Liver (tissue), 9 donors: Measurements from ENCODE around the gene SNCA. TPM values are rescaled to one million over a fixed set of nuclear protein-coding genes. Genes with fewer than 3 reads are reported as not detected.

Experiments
- DNase-seq: peaks from one replicate; pipeline ENCODE4 v3.0.0-alpha.2; 2017; ENCODE audit warnings: low spot score
- H3K27ac ChIP-seq, 2 donors: one replicate each; pipeline ENCODE4 v1.7.0; 2013; ENCODE audit warnings: inconsistent platforms in 2 of 2, low read length in 2 of 2, control low read depth in 1 of 2, low read depth in 1 of 2, mild to moderate bottlenecking in 1 of 2
- H3K27me3 ChIP-seq, 4 donors: one replicate each; pipeline versions ENCODE4 v1.6.1 to v1.7.0; 2013; ENCODE audit warnings: low read length in 3 of 4, inconsistent platforms in 1 of 4, mild to moderate bottlenecking in 1 of 4, moderate library complexity in 1 of 4; ENCODE audit not compliant: control insufficient read depth in 4 of 4, insufficient read depth in 4 of 4
- H3K36me3 ChIP-seq, 4 donors: one replicate each; pipeline versions ENCODE4 v1.6.1 to v1.7.0; 2013; ENCODE audit warnings: low read length in 3 of 4, mild to moderate bottlenecking in 3 of 4, low read depth in 1 of 4, moderate library complexity in 1 of 4; ENCODE audit not compliant: control insufficient read depth in 4 of 4, insufficient read depth in 3 of 4
- H3K4me1 ChIP-seq, 4 donors: one replicate each; pipeline versions ENCODE4 v1.6.1 to v1.7.0; 2013; ENCODE audit warnings: low read length in 3 of 4, mild to moderate bottlenecking in 3 of 4, moderate library complexity in 1 of 4; ENCODE audit not compliant: control insufficient read depth in 4 of 4, insufficient read depth in 4 of 4
- H3K4me3 ChIP-seq, 3 donors: one replicate each; pipeline versions ENCODE4 v1.6.1 to v1.7.0; 2013; ENCODE audit warnings: low read length in 3 of 3, control low read depth in 1 of 3, low read depth in 1 of 3, mild to moderate bottlenecking in 1 of 3
- H3K9ac ChIP-seq, 2 donors: one replicate each; pipeline ENCODE4 v1.7.0; 2013; ENCODE audit warnings: low read length in 2 of 2, mild to moderate bottlenecking in 2 of 2, moderate library complexity in 2 of 2, control low read depth in 1 of 2, low read depth in 1 of 2
- H3K9me3 ChIP-seq, 4 donors: one replicate each; pipeline versions ENCODE4 v1.6.1 to v1.7.0; 2013; ENCODE audit warnings: low read length in 3 of 4; ENCODE audit not compliant: control insufficient read depth in 4 of 4
- EGR1 ChIP-seq, 2 donors: IDR thresholded peaks; 2 replicates each; pipeline ENCODE4 v1.6.1; 2016 to 2018; ENCODE audit warnings: antibody characterized with exemption in 2 of 2, low read depth in 2 of 2
- FOXA1 ChIP-seq: IDR thresholded peaks from 2 replicates; pipeline ENCODE4 v1.6.1; 2016; ENCODE audit warnings: antibody characterized with exemption
- FOXA2 ChIP-seq: IDR thresholded peaks from 2 replicates; pipeline ENCODE4 v1.6.1; 2016; ENCODE audit warnings: antibody characterized with exemption
- GABPA ChIP-seq, 2 donors: IDR thresholded peaks in 1 of 2; conservative IDR thresholded peaks in 1 of 2; 2 replicates each; pipeline ENCODE4 v1.6.1; 2016; ENCODE audit warnings: antibody characterized with exemption in 2 of 2, mild to moderate bottlenecking in 1 of 2, moderate library complexity in 1 of 2
- HNF4A ChIP-seq, 2 donors: conservative IDR thresholded peaks; 2 replicates each; pipeline ENCODE4 v1.6.1; 2016; ENCODE audit warnings: antibody characterized with exemption in 2 of 2, mild to moderate bottlenecking in 2 of 2
- HNF4G ChIP-seq: IDR thresholded peaks from 2 replicates; pipeline ENCODE4 v1.6.1; 2016; ENCODE audit warnings: antibody characterized with exemption
- JUND ChIP-seq, 2 donors: IDR thresholded peaks; 2 replicates each; pipeline ENCODE4 v1.6.1; 2016; ENCODE audit warnings: antibody characterized with exemption in 2 of 2
- NR2F2 ChIP-seq: IDR thresholded peaks from 2 replicates; pipeline ENCODE4 v1.6.1; 2016; ENCODE audit warnings: antibody characterized with exemption
- RAD21 ChIP-seq, 2 donors: IDR thresholded peaks; 2 replicates each; pipeline ENCODE4 v1.6.1; 2016; ENCODE audit warnings: antibody characterized with exemption in 2 of 2, mild to moderate bottlenecking in 2 of 2
- RXRA ChIP-seq, 2 donors: IDR thresholded peaks; 2 replicates each; pipeline ENCODE4 v1.6.1; 2017 to 2018; ENCODE audit warnings: antibody characterized with exemption in 2 of 2, mild to moderate bottlenecking in 1 of 2
- SP1 ChIP-seq: IDR thresholded peaks from 2 replicates; pipeline ENCODE4 v1.6.1; 2018; ENCODE audit warnings: antibody characterized with exemption, mild to moderate bottlenecking
- TAF1 ChIP-seq: conservative IDR thresholded peaks from 2 replicates; pipeline ENCODE4 v1.6.1; 2016; ENCODE audit warnings: antibody characterized with exemption, mild to moderate bottlenecking
- WGBS: extraction: QIAGEN DNeasy Blood & Tissue Kit; methylation state at CpG from one replicate; pipeline ENCODE4 v1.1.7; 2013; 5-methylcytosine and 5-hydroxymethylcytosine counted together
- polyA plus RNA-seq, 2 donors: library from polyadenylated mRNA; stranded (reverse) in 1 of 2; unstranded in 1 of 2; fragments of 200-250 nt in 1 of 2; fragments of >200 nt in 1 of 2; fragmentation: Nextera tagmentation in 1 of 2; extraction: Ambion mirVana in 1 of 2; gene quantifications; one replicate each; pipeline versions ENCODE4 v1.2.1 to v1.2.3, GENCODE V29; 2013 to 2015
- total RNA-seq, 2 donors: library from RNA; depleted of rRNA; stranded (reverse); fragments of >200 nt; gene quantifications; one replicate each; pipeline ENCODE4 v1.2.3, GENCODE V29; 2014
- TF ChIP-seq, protein P1 (sequence below): IDR thresholded peaks from 2 replicates; pipeline ENCODE4 v1.6.1; 2016; ENCODE audit warnings: antibody characterized with exemption
- TF ChIP-seq, protein P2 (sequence below): IDR thresholded peaks from 2 replicates; pipeline ENCODE4 v1.6.1; 2016; ENCODE audit warnings: antibody characterized with exemption
- TF ChIP-seq, protein P3 (sequence below): IDR thresholded peaks from 2 replicates; pipeline ENCODE4 v1.6.1; 2016; ENCODE audit warnings: antibody characterized with exemption
- TF ChIP-seq, protein P4 (sequence below): IDR thresholded peaks from 2 replicates; pipeline ENCODE4 v1.6.1; 2016; ENCODE audit warnings: antibody characterized with exemption, mild to moderate bottlenecking
- TF ChIP-seq, protein P5 (sequence below): fragments of 150-350 bp; IDR thresholded peaks from 2 replicates; pipeline ENCODE4 v1.5.1; 2017; ENCODE audit warnings: improper control_type of control experiment, low read depth, low read length; ENCODE audit not compliant: missing input control
- donor health status: healthy.
- donor health status: healthy.
- donor health status: healthy.
- donor health status: healthy.
- donor health status: healthy.

The SNCA gene
- total and polyA plus RNA-seq, 4 donors: 0.44 to 292 (median 0.70) TPM

DNA sequence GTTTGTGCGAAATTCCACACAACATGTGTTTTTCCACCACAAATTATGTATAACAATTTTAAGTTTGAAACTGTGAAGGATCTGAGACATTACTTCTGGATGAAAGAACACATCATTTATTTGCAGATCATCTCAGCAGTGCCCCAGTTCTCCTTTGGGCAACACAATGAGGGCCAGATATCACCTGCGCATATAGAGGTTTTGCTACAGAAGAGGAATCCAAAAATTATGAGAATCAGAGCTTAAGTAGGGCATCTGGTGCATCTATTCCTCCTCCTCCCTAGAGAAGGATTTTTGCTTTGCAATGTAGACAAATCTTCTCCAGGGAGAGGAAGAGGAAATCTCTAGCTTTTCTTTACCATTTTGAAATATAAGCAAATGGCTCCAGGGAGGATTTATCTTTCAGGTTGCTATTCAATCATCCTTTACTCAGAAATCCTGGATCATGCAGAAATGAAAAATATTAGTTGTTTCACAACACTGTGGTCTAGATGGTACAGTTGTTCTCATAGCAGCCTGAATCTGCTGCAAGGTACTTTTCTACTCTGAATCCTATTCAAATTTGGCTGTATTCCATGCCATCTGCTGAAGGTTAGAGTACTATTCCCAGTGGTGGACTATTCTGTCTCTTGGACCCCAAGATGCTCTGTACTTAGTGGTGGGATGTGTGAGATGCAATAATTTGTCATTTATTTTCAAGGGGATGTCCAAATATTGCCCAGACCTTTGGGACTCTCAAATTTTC, 132.1 kb downstream of the SNCA start:
- H3K9ac ChIP-seq: no peak overlapping the region
- H3K9me3 ChIP-seq: peaks cover 0 to 3% (median 0%) of the 10 kb centered on the region in 4 donors
- H3K36me3 ChIP-seq: no peaks in the 10 kb centered on the region
- no peak overlapping the region for H3K27ac ChIP-seq
- 80% methylated on average over 2 of the region's 2 CpGs for WGBS
- H3K4me3 ChIP-seq: no peak overlapping the region
- no peak for DNase-seq
- no peaks in the 10 kb centered on the region for H3K4me1 ChIP-seq
- peaks cover 0 to 2% (median 0%) of the 10 kb centered on the region in 4 donors for H3K27me3 ChIP-seq
- TF ChIP-seq, protein P1, sequence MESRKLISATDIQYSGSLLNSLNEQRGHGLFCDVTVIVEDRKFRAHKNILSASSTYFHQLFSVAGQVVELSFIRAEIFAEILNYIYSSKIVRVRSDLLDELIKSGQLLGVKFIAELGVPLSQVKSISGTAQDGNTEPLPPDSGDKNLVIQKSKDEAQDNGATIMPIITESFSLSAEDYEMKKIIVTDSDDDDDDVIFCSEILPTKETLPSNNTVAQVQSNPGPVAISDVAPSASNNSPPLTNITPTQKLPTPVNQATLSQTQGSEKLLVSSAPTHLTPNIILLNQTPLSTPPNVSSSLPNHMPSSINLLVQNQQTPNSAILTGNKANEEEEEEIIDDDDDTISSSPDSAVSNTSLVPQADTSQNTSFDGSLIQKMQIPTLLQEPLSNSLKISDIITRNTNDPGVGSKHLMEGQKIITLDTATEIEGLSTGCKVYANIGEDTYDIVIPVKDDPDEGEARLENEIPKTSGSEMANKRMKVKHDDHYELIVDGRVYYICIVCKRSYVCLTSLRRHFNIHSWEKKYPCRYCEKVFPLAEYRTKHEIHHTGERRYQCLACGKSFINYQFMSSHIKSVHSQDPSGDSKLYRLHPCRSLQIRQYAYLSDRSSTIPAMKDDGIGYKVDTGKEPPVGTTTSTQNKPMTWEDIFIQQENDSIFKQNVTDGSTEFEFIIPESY: no peak
- no peak for TF ChIP-seq RAD21 (IDR thresholded peaks at IDR 0.05)
- TF ChIP-seq FOXA2: no peak
- TF ChIP-seq JUND (IDR thresholded peaks at IDR 0.05): no peak
- TF ChIP-seq GABPA (IDR thresholded peaks at IDR 0.05 in 1 of 2, conservative IDR thresholded peaks at IDR 0.05 in 1 of 2): no peak
- no peak for TF ChIP-seq EGR1 (IDR thresholded peaks at IDR 0.05; ENCODE audit: low read depth in 2 of 2)
- TF ChIP-seq, protein P2, sequence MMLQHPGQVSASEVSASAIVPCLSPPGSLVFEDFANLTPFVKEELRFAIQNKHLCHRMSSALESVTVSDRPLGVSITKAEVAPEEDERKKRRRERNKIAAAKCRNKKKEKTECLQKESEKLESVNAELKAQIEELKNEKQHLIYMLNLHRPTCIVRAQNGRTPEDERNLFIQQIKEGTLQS: no peak
- TF ChIP-seq FOXA1: no peak
- no peak for TF ChIP-seq TAF1
- TF ChIP-seq RXRA (IDR thresholded peaks at IDR 0.05): no peak
- no peak for TF ChIP-seq SP1
- TF ChIP-seq NR2F2: no peak
- no peak for TF ChIP-seq HNF4A (conservative IDR thresholded peaks at IDR 0.05)

DNA sequence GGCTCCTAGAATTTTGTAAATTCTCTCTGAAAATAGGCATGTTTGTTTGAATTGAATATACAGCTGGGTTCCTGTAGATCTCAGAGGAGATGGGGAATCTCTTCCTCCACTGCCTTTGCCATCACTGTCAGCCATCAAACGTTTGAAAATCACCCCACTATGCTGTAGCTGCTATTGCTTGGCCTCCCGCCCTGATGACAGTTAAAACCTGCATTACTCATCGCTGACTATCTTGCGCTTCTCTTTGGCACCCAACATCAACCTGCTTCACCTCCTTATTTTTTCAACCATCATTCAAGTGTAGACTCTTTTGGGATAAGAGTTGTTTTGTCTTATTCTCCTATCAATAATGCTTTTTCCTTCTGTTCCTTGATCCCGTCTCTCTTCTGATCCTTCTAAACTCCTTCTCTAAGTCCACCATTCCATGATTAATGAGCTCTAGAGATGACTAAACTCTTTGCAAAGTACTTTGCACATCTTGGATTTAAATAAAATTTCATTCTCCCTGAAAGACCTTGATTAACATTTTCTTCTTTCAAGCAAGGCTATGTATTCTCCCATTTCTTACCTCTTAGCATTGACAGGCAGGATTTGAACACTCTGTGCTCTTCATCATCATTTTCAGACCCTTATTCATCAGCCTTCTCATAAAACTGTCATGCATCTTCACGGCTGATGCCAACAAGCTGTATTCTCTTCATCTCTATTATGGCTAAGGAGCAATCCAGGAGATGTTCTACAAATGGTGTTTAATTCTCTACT, 133.0 kb downstream of the SNCA start:
- peaks cover 0 to 2% (median 0%) of the 10 kb centered on the region in 4 donors for H3K27me3 ChIP-seq
- no peaks in the 10 kb centered on the region for H3K4me1 ChIP-seq
- no peak for DNase-seq
- 72% methylated on average over 6 of the region's 6 CpGs for whole genome bisulfite sequencing
- H3K9ac ChIP-seq: no peak overlapping the region
- no peak overlapping the region for H3K27ac ChIP-seq
- no peak for TF ChIP-seq HNF4G
- TF ChIP-seq, protein P3, sequence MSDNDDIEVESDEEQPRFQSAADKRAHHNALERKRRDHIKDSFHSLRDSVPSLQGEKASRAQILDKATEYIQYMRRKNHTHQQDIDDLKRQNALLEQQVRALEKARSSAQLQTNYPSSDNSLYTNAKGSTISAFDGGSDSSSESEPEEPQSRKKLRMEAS: no peak
- TF ChIP-seq, protein P4, sequence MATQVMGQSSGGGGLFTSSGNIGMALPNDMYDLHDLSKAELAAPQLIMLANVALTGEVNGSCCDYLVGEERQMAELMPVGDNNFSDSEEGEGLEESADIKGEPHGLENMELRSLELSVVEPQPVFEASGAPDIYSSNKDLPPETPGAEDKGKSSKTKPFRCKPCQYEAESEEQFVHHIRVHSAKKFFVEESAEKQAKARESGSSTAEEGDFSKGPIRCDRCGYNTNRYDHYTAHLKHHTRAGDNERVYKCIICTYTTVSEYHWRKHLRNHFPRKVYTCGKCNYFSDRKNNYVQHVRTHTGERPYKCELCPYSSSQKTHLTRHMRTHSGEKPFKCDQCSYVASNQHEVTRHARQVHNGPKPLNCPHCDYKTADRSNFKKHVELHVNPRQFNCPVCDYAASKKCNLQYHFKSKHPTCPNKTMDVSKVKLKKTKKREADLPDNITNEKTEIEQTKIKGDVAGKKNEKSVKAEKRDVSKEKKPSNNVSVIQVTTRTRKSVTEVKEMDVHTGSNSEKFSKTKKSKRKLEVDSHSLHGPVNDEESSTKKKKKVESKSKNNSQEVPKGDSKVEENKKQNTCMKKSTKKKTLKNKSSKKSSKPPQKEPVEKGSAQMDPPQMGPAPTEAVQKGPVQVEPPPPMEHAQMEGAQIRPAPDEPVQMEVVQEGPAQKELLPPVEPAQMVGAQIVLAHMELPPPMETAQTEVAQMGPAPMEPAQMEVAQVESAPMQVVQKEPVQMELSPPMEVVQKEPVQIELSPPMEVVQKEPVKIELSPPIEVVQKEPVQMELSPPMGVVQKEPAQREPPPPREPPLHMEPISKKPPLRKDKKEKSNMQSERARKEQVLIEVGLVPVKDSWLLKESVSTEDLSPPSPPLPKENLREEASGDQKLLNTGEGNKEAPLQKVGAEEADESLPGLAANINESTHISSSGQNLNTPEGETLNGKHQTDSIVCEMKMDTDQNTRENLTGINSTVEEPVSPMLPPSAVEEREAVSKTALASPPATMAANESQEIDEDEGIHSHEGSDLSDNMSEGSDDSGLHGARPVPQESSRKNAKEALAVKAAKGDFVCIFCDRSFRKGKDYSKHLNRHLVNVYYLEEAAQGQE: no peak
- no peak for TF ChIP-seq FOXA1
- TF ChIP-seq TAF1: no peak
- TF ChIP-seq, protein P1: no peak
- no peak for TF ChIP-seq HNF4A (conservative IDR thresholded peaks at IDR 0.05)
- TF ChIP-seq, protein P5, sequence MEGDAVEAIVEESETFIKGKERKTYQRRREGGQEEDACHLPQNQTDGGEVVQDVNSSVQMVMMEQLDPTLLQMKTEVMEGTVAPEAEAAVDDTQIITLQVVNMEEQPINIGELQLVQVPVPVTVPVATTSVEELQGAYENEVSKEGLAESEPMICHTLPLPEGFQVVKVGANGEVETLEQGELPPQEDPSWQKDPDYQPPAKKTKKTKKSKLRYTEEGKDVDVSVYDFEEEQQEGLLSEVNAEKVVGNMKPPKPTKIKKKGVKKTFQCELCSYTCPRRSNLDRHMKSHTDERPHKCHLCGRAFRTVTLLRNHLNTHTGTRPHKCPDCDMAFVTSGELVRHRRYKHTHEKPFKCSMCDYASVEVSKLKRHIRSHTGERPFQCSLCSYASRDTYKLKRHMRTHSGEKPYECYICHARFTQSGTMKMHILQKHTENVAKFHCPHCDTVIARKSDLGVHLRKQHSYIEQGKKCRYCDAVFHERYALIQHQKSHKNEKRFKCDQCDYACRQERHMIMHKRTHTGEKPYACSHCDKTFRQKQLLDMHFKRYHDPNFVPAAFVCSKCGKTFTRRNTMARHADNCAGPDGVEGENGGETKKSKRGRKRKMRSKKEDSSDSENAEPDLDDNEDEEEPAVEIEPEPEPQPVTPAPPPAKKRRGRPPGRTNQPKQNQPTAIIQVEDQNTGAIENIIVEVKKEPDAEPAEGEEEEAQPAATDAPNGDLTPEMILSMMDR: no peak
- no peak for TF ChIP-seq NR2F2
- TF ChIP-seq, protein P2: no peak
- TF ChIP-seq SP1: no peak
- H3K9me3 ChIP-seq: peaks cover 0 to 3% (median 0%) of the 10 kb centered on the region in 4 donors
- no peaks in the 10 kb centered on the region for H3K36me3 ChIP-seq
- H3K4me3 ChIP-seq: no peak overlapping the region
